Astrocyte of the spinal cord (primary cell): ENCODE data around the gene SLC24A2.

Experiments
- DNase-seq: peaks from one replicate; pipeline ENCODE4 v3.0.0; 2011; ENCODE audit warnings: low read depth, low spot score
- H3K4me3 ChIP-seq: 2 replicates; pipeline ENCODE4 v1.5.1; 2011; ENCODE audit warnings: low read depth, mild to moderate bottlenecking, low read length, moderate library complexity
- CTCF ChIP-seq: IDR thresholded peaks from 2 replicates; pipeline ENCODE4 v1.5.1; 2012; ENCODE audit warnings: low read depth, mild to moderate bottlenecking, low read length, inconsistent platforms
- in situ Hi-C: cut with HindIII; loops from 2 replicates; pipeline ENCODE4 v1.10.0; 2017; ENCODE audit warnings: low sequenced_read_pairs

Gene SLC24A2

GRCh38 chr9:19741178-19741577, 47.7 kb downstream of the SLC24A2 start:
- DNase-seq: no peak
- H3K4me3 ChIP-seq: no peak overlapping the region
- in situ Hi-C loops: no loop called here
- TF ChIP-seq CTCF: no peak
